K562 (cell line): ENCODE data around the gene EGLN1. TPM values are rescaled to one million over a fixed set of nuclear protein-coding genes. Genes with fewer than 3 reads are reported as not detected.

Experiments
- ETV6 ChIP-seq, 3 experiments: fragments of 150-350 bp in 1 of 3; sonication (generic) in 1 of 3; formaldehyde crosslinking in 1 of 3; IDR thresholded peaks; 2 replicates each; pipeline versions ENCODE4 v1.6.1 to v1.8.0; 2014 to 2022; ENCODE audit warnings: borderline replicate concordance in 2 of 3, low read depth in 2 of 3, antibody characterized with exemption in 1 of 3, low read length in 1 of 3, mild to moderate bottlenecking in 1 of 3, missing genetic modification reagents in 1 of 3
- GABPB2 ChIP-seq: fragments of 250-450 bp; sonication (Bioruptor Pico); conservative IDR thresholded peaks from 2 replicates; pipeline ENCODE4 v1.5.1; 2021; ENCODE audit warnings: mild to moderate bottlenecking
- JUNB ChIP-seq: fragments of 450-650 bp; formaldehyde crosslinking; conservative IDR thresholded peaks from 2 replicates; pipeline ENCODE4 v1.4.0; 2020; ENCODE audit warnings: mild to moderate bottlenecking
- NCOA4 ChIP-seq: fragments of 450-650 bp; IDR thresholded peaks from 2 replicates; pipeline ENCODE4 v1.6.1; 2018; ENCODE audit warnings: mild to moderate bottlenecking; ENCODE audit not compliant: partially characterized antibody
- NUFIP1 ChIP-seq: fragments of 450-650 bp; IDR thresholded peaks from 2 replicates; pipeline ENCODE4 v1.6.1; 2018; ENCODE audit not compliant: partially characterized antibody
- RBM25 ChIP-seq: fragments of 200-400 bp; formaldehyde crosslinking; IDR thresholded peaks from 2 replicates; pipeline ENCODE4 v1.6.1; 2018; ENCODE audit warnings: low read length, low read depth, moderate library complexity; ENCODE audit not compliant: severe bottlenecking
- SOX6 ChIP-seq: fragments of 450-650 bp; IDR thresholded peaks from 2 replicates; pipeline ENCODE4 v1.6.1; 2014; ENCODE audit warnings: mild to moderate bottlenecking
- XRCC3 ChIP-seq: fragments of 450-650 bp; IDR thresholded peaks from 2 replicates; pipeline ENCODE4 v1.6.1; 2017; ENCODE audit warnings: mild to moderate bottlenecking, moderate library complexity
- ZNF232 ChIP-seq: sonication (generic); formaldehyde crosslinking; IDR thresholded peaks from 2 replicates; pipeline ENCODE4 v1.8.0; 2022; ENCODE audit warnings: mild to moderate bottlenecking, missing genetic modification reagents
- ZNF696 ChIP-seq: fragments of 250-450 bp; sonication (Bioruptor Pico); conservative IDR thresholded peaks from 2 replicates; pipeline ENCODE4 v1.4.0; 2020; ENCODE audit warnings: mild to moderate bottlenecking, moderate library complexity
- polyA plus RNA-seq, 8 experiments: library from polyadenylated mRNA; depleted of rRNA in 4 of 8; stranded (reverse) in 5 of 8; unstranded in 3 of 8; fragments of >200 nt; fragmentation: Nextera tagmentation in 2 of 8; fragmentation: Illumina TruSeq in 1 of 8; extraction: Ambion mirVana in 2 of 8; extraction: Trizol in 1 of 8; gene quantifications; 2 replicates each; pipeline versions ENCODE4 v1.2.1 to v1.2.3, GENCODE V29; 2011 to 2014; ENCODE audit warnings: inconsistent platforms in 1 of 8, missing spikeins in 1 of 8
- total RNA-seq, 7 experiments: library from RNA; depleted of rRNA in 6 of 7; stranded (reverse); fragments of >200 nt in 6 of 7; fragmentation: Illumina TruSeq in 2 of 7; extraction: Trizol in 2 of 7; gene quantifications; 2 replicates each; pipeline versions ENCODE4 v1.2.1 to v1.2.3, GENCODE V29; 2011 to 2021; ENCODE audit warnings: low replicate concordance in 1 of 7
- TF ChIP-seq, protein P1 (sequence below): fragments of 450-650 bp; IDR thresholded peaks from 2 replicates; pipeline ENCODE4 v1.6.1; 2016; ENCODE audit warnings: mild to moderate bottlenecking, moderate library complexity
- TF ChIP-seq, protein P2 (sequence below): fragments of 250-450 bp; sonication (Bioruptor Pico); IDR thresholded peaks from 2 replicates; pipeline ENCODE4 v1.5.0; 2020; ENCODE audit warnings: mild to moderate bottlenecking, borderline replicate concordance

Gene EGLN1
- total and polyA plus RNA-seq, 9 of the 15 experiments (the other 6 are each of a cell fraction or from before 2014, with no cell fraction given) = 5.2 to 54.3 (median 24.6) TPM

DNA sequence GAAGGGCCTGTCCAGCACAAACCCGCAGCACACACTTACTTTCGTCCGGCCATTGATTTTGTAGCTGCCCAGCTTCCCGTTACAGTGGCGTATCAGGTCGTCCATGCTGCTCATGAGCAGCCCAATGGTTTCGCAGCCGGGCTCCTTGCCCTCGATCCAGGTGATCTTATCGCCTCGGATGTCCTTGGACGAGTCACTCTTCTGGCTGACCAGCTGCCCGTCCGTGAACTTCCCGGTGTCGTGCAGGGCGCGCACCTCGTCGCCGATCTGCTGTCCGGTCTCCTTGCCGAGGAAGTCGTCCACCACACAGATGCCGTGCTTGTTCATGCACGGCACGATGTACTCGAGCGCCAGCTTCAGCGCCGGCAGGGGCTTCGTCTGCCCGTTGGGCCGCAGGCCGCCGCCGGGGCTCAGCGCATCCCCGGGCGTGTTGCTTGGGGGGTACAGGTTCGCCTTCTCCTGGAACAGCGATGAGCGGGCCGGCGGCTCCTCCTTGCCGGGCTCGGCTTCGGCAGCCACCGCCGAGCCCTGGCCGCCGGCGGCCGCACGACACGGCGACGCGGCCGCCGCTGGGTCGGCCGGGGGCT lies 1.0 kb downstream of the EGLN1 start (continued):
- TF ChIP-seq, protein P1, sequence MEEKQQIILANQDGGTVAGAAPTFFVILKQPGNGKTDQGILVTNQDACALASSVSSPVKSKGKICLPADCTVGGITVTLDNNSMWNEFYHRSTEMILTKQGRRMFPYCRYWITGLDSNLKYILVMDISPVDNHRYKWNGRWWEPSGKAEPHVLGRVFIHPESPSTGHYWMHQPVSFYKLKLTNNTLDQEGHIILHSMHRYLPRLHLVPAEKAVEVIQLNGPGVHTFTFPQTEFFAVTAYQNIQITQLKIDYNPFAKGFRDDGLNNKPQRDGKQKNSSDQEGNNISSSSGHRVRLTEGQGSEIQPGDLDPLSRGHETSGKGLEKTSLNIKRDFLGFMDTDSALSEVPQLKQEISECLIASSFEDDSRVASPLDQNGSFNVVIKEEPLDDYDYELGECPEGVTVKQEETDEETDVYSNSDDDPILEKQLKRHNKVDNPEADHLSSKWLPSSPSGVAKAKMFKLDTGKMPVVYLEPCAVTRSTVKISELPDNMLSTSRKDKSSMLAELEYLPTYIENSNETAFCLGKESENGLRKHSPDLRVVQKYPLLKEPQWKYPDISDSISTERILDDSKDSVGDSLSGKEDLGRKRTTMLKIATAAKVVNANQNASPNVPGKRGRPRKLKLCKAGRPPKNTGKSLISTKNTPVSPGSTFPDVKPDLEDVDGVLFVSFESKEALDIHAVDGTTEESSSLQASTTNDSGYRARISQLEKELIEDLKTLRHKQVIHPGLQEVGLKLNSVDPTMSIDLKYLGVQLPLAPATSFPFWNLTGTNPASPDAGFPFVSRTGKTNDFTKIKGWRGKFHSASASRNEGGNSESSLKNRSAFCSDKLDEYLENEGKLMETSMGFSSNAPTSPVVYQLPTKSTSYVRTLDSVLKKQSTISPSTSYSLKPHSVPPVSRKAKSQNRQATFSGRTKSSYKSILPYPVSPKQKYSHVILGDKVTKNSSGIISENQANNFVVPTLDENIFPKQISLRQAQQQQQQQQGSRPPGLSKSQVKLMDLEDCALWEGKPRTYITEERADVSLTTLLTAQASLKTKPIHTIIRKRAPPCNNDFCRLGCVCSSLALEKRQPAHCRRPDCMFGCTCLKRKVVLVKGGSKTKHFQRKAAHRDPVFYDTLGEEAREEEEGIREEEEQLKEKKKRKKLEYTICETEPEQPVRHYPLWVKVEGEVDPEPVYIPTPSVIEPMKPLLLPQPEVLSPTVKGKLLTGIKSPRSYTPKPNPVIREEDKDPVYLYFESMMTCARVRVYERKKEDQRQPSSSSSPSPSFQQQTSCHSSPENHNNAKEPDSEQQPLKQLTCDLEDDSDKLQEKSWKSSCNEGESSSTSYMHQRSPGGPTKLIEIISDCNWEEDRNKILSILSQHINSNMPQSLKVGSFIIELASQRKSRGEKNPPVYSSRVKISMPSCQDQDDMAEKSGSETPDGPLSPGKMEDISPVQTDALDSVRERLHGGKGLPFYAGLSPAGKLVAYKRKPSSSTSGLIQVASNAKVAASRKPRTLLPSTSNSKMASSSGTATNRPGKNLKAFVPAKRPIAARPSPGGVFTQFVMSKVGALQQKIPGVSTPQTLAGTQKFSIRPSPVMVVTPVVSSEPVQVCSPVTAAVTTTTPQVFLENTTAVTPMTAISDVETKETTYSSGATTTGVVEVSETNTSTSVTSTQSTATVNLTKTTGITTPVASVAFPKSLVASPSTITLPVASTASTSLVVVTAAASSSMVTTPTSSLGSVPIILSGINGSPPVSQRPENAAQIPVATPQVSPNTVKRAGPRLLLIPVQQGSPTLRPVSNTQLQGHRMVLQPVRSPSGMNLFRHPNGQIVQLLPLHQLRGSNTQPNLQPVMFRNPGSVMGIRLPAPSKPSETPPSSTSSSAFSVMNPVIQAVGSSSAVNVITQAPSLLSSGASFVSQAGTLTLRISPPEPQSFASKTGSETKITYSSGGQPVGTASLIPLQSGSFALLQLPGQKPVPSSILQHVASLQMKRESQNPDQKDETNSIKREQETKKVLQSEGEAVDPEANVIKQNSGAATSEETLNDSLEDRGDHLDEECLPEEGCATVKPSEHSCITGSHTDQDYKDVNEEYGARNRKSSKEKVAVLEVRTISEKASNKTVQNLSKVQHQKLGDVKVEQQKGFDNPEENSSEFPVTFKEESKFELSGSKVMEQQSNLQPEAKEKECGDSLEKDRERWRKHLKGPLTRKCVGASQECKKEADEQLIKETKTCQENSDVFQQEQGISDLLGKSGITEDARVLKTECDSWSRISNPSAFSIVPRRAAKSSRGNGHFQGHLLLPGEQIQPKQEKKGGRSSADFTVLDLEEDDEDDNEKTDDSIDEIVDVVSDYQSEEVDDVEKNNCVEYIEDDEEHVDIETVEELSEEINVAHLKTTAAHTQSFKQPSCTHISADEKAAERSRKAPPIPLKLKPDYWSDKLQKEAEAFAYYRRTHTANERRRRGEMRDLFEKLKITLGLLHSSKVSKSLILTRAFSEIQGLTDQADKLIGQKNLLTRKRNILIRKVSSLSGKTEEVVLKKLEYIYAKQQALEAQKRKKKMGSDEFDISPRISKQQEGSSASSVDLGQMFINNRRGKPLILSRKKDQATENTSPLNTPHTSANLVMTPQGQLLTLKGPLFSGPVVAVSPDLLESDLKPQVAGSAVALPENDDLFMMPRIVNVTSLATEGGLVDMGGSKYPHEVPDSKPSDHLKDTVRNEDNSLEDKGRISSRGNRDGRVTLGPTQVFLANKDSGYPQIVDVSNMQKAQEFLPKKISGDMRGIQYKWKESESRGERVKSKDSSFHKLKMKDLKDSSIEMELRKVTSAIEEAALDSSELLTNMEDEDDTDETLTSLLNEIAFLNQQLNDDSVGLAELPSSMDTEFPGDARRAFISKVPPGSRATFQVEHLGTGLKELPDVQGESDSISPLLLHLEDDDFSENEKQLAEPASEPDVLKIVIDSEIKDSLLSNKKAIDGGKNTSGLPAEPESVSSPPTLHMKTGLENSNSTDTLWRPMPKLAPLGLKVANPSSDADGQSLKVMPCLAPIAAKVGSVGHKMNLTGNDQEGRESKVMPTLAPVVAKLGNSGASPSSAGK = peak; percentile 67
- TF ChIP-seq ZNF232 (CRISPR knock-in tag) (no peak), NCOA4 (no peak), JUNB (no peak), ETV6 (IDR thresholded peaks at IDR 0.05; ENCODE audit: borderline replicate concordance in 1 of 2, low read depth in 2 of 2, low read length in 1 of 2) (no peak), ETV6 (CRISPR knock-in tag; IDR thresholded peaks at IDR 0.05; ENCODE audit: borderline replicate concordance) (0 out of 2 replicates have a peak, but pooled peaks have one; percentile 52), NUFIP1 (no peak), XRCC3 (no peak), GABPB2 (no peak), ZNF696 (CRISPR knock-in tag) (no peak), SOX6 (0 out of 2 replicates have a peak, but pooled peaks have one; percentile 12), RBM25 (no peak)
- TF ChIP-seq, protein P2, sequence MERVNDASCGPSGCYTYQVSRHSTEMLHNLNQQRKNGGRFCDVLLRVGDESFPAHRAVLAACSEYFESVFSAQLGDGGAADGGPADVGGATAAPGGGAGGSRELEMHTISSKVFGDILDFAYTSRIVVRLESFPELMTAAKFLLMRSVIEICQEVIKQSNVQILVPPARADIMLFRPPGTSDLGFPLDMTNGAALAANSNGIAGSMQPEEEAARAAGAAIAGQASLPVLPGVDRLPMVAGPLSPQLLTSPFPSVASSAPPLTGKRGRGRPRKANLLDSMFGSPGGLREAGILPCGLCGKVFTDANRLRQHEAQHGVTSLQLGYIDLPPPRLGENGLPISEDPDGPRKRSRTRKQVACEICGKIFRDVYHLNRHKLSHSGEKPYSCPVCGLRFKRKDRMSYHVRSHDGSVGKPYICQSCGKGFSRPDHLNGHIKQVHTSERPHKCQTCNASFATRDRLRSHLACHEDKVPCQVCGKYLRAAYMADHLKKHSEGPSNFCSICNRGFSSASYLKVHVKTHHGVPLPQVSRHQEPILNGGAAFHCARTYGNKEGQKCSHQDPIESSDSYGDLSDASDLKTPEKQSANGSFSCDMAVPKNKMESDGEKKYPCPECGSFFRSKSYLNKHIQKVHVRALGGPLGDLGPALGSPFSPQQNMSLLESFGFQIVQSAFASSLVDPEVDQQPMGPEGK (CRISPR knock-in tag) = no peak
